GM18519 (cell line): ENCODE measurements around the gene PLPPR4.

Experiments
- ATAC-seq: cut with Tn5 transposase; IDR thresholded peaks from one replicate; pipeline ENCODE4 v1.9.1; 2021; ENCODE audit warnings: mild to moderate bottlenecking, moderate library complexity; ENCODE audit not compliant: unreplicated experiment, low FRiP score

Gene PLPPR4

DNA sequence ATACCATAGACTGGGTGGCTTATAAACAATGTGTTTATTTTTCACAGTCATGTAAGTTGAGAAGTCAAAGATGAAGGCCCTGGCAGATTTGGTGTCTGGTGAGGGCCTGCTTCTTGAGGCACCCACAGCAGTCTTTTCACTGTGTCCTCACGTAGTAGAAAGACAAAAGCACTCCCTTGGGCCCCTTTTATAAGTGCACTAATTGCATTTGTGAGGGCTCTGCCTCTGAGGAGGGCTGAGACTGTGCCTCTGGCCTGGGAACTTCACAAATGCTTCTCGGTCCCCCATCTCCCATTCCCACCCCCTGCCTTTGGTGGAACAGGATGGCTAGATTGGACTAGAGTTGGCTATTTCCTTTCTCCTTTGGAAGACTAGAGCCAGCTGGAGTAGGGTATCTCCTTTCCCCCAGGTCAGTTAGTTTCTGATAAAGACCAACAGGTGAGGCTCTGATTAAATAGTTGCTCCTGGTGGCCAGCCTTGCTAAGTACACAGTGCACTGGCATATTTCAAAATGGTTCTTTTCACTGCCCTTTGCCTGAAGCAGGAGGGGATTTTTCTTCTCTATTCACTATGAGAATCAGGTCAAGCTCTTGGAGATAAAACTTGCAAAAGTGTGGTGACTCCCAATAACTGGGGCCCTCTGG is 82.9 kb downstream of the PLPPR4 start:
- ATAC-seq: no peak

DNA sequence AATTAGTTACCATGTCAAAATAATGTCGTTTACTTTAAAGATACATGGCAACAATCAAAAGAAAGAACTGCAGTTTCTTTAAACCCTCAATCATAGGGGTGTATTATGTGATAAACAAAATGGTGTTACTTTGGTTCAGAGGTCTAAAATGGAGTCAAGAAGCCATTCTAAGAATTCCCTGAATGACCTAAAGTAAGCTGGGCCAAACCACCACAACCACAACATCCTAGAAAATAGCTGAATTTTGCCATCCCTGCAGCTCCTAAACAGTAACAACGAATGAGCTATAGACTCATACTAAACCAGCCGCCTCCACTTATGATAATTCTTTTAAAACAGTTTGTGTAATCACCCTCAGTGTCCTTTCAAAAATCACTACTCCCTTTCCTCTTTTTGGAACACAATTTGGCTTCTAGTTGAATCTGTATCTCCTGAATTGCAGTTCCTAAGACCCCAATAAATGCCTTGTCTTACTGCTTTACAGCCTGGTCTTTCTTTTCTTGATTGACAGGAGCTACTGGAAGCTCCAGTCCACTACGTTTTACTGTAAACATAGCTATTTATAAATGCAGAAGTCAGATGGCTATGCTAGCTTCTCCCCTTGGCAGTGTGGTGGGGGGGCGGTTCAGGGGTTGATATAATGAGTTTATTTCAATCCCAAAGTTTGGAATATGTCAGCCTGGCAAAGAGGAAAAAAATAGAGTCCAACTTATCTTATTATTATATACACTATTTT is 84.3 kb downstream of the PLPPR4 start:
- no peak for ATAC-seq

DNA sequence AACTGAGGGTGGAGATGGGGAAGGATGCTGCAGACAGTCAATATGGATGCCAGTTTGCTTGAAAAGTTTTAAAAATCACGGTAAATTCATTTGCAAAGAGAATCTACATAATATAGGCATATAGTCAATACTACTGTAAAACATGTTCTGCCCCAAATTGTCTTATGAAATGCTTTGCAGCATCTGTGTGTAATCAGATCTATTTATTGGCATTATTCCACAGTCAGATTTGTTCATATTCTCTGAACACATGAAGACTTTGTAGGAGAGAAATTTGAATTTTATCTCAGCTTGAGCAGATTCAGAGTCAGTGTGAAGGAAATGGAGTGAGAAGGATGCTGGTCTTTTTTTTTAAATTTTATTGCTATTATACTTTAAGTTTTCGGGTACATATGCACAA is 88.5 kb downstream of the PLPPR4 start:
- no peak for ATAC-seq

DNA sequence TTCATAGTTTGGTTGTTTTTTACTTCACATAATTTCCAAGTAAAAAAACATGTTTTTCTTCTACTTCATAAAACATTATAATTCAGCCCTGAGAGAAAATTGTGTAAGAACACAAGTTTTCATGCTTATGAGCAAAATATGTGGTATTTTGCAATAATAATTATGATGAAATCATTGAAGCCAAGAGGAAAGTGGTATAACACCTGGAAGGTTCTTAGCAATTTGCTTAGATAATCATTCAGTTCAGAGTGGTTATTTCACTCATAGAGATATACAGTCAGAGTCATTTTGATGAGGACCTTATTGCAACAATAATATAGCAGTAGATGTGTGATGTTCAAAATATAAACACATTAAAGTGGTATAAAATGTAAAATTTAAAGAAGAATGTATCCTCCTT is 94.5 kb downstream of the PLPPR4 start:
- no peak for ATAC-seq
